GM19397 (cell line): ENCODE measurements around the gene EIF4G3.
"Not testable (repeated sequence)": the region's sequence is repeated elsewhere in the genome, so short reads cannot be mapped to it uniquely, and the experiment has no call there.

Source experiments
- ATAC-seq: cut with Tn5 transposase; IDR thresholded peaks from one replicate; pipeline ENCODE4 v1.9.1; 2021; ENCODE audit warnings: mild to moderate bottlenecking, moderate library complexity; ENCODE audit not compliant: unreplicated experiment

The EIF4G3 gene

GRCh38 chr1:20956272-20956671 lies 220.4 kb downstream of the EIF4G3 start:
- no peak for ATAC-seq

DNA sequence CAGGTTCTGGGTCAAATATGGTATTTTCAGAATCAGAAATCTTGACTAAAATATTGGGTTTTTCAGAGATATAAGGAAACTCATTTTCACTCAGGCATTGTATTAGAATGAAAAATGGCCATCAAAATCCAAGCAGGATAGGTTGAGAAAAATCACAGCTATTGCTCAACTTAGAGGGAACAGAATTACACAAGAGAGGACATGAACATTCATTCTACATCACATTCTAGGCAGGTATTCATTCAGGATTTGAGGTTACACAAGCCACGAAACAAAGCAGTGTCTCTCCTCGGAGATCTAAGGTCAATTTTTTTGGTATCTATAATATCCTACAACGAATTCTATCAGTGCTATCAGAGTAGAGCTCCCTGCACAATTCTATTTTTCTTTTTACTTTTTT lies 226.0 kb downstream of the EIF4G3 start:
- no peak for ATAC-seq

- ATAC-seq = no peak
Measured at GRCh38 chr1:20949871-20950590, 226.7 kb downstream of the EIF4G3 start.

GRCh38 chr1:20948101-20948500 lies 228.6 kb downstream of the EIF4G3 start:
- no peak for ATAC-seq

- no peak for ATAC-seq
Measured at GRCh38 chr1:20947409-20947808, 229.3 kb downstream of the EIF4G3 start.

DNA sequence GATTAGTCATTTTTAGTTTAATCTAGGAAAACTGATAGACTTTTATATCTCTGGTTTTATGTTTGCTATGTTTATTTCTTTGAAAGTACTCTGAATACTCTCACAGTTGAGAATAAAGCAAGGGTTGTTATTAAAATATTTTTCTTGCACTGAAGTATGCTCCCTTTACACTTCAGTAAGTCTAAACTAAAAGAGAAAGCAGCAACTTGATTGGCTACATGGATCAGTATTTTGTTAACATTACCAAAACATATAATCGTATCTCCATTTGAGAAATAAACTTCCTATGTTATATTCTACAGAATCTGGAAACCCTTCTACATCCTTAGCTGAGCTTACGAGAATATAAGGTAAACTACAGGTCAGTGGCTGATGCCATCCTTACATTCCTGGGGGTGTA lies 240.1 kb downstream of the EIF4G3 start:
- ATAC-seq = no peak

DNA sequence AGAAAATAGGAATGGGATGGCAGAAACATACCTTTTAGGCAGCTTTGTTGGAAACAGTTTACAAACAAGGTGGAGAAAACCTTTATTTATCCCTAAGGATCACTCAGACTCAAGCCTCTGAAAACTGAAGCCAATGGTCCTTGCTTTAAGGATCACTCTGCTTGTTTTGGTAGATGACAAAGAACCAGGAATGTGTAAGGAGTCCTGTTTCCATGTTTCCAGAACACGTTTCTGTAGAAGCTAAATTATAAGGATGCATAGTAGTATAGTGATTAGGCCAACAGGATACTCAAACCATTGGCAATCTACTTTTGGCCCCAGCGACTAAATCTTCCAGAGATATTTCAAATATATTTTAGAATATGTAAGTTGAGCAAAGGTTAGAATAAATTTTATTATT lies 240.5 kb downstream of the EIF4G3 start:
- ATAC-seq = no peak

- no peak for ATAC-seq
Measured at GRCh38 chr1:20935717-20936116, 241.0 kb downstream of the EIF4G3 start.

DNA sequence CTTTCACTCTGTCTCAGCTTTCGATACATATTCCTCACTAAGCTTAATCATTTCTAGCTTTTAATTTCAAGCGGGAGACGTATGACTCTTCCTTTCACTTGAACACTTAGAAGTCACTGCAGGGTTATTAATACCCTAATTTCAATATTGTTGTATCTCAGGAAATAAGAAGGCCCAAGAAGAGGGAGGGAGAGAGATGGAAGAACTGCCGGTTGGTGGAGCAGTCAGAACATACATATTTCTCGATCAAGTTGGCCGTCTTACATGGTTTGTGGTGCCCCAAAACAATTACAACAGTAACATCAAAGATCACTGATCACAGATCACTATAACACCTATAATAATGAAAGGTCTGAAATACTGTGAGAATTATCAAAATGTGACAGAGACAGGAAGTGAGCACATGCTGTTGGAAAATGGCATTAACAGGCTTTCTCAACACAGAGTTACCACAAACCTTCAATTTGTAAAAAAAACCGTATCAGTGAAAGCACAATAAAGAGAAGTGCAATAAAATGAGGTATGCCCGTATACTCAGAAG lies 244.2 kb downstream of the EIF4G3 start:
- no peak for ATAC-seq

- no peak for ATAC-seq
Measured at GRCh38 chr1:20931930-20932436, 244.7 kb downstream of the EIF4G3 start.

GRCh38 chr1:20930427-20930826 lies 246.3 kb downstream of the EIF4G3 start:
- ATAC-seq = no peak

DNA sequence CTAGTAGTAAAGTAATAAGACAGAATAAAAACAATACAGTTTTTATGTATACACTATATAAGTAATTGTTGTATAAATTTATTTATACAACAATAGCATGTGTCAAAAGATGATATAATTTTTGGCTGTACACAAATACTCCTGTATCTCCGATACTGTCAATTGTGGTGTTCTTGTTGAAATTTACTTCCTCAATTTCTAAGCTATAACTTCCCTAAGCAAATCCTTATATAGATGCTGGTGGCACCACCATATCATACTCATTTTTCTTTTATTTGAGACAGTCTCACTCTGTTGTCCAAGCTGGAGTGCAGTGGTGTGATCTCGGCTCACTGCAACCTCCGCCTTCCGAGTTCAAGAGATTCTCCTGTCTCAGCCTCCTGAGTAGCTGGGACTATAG lies 248.6 kb downstream of the EIF4G3 start:
- ATAC-seq = no peak

- no peak for ATAC-seq
Measured at GRCh38 chr1:20921285-20921684, 255.4 kb downstream of the EIF4G3 start.

DNA sequence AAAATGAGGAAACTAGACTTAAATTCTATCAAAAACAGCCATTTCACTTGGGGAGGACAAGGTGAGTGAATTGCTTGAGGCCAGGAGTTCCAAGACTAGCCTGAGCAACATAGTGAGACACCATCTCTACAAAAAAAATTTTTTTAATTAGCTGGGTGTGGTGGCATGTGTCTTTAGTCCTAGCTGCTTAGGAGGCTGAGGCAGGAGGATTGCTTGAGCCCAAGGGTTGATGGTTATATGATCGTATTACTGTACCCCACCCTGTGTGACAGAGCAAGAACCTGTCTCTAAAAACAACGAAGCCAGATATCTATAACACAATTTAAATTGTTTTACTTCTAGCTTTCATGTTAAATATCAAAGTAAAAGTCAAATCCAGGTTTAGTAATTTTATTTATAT lies 263.5 kb downstream of the EIF4G3 start:
- no peak for ATAC-seq

DNA sequence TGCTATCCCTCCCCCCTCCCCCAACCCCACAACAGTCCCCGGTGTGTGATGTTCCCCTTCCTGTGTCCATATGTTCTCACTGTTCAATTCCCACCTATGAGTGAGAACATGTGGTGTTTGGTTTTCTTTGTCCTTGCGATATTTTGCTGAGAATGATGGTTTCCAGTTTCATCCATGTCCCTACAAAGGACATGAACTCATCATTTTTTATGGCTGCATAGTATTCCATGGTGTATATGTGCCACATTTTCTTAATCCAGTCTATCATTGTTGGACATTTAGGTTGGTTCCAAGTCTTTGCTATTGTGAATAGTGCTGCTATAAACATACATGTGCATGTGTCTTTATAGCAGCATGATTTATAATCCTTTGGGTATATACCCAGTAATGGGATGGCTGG lies 269.2 kb downstream of the EIF4G3 start:
- not testable (repeated sequence) for ATAC-seq

GRCh38 chr1:20903437-20903836 lies 273.3 kb downstream of the EIF4G3 start:
- ATAC-seq = no peak

GRCh38 chr1:20900056-20900455 lies 276.6 kb downstream of the EIF4G3 start:
- no peak for ATAC-seq

DNA sequence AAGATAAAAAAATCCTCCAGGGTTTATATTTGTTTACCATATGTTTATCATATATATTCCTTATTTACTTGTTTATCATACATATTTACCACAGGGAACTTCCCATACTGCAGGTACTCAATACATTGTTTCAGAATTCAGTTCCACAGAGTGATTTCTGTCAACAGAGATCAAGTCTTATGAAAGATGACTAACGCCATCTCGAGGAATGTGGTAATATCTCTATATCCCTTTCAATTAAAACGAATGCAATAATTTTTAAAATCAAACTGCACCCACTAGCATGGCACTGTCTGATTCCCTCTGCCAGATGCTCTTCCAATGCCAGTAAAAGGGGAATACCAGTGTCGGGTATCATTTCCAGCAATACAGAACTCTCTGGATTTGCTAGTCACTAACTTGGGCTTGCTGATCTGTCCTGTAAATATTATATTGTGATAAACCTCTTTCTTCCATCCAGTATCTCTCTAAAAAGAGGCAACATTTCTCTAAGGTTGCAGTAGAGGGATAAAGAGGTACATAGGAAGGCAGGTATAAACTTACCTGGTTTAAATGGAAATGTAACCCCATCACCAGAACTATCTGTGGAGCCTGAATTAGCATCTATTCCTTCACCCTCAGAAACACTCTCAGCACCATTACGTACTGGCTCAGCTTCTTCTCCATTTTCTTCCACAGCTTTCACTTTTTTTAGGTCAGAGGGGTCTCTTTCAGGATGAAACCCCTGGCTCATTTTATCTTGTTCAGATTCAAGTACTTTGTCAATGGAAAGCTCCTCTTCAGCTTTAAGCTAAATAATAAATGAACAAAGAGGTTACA lies 277.3 kb downstream of the EIF4G3 start:
- no peak for ATAC-seq

DNA sequence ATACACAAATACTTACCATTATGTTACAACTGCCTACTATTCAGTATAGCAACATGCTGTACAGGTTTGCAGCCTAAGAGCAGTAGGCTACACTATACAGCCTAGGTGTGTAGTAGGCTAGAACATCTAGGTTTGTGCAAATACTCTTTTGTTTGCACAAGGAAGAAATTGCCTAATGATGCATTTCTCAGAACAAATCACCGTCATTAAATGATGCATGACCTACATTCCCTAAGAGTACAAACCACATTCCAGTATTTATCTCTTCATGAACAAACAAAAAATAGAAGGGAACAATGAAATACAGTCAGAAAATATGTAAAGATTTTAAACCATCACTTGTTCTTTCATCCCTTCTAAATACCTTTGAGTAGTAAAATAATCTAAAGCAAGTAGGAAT lies 279.9 kb downstream of the EIF4G3 start:
- no peak for ATAC-seq

DNA sequence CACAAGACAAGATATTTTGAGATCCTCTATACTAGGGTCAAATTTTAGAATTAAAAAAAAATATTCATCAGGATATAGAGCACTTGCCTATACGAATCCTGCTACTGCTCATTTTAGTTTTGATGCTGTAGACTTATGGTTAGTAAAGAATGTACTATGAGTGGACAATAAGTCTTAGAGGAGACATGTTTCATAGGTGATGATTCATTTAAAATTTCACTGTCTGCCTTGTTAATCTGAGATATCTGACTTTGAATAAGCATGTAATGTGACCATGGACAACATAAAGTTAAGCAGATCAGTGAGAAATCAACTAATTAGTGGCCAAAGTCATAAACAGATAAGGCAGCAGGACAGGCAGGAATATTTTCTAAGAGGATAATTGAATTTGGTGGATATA lies 282.8 kb downstream of the EIF4G3 start:
- ATAC-seq = no peak

- no peak for ATAC-seq
Measured at GRCh38 chr1:20891091-20891490, 285.6 kb downstream of the EIF4G3 start.

- no peak for ATAC-seq
Measured at GRCh38 chr1:20887246-20887645, 289.5 kb downstream of the EIF4G3 start.
